ENCODE results near the gene GRIN2B.

The GRIN2B gene

GRCh38 chr12:13978876-13979275, 2.5 kb downstream of the GRIN2B start:
- 80% methylated on average over 4 of the region's 4 CpGs for WGBS

GRCh38 chr12:13976880-13977279, 4.5 kb downstream of the GRIN2B start:
- Histone ChIP-seq H2BK120ac (ENCODE audit: low read depth, low read length) (no peak overlapping the region), H3K4ac (ENCODE audit: low read depth in 1 of 2, low read length in 2 of 2) (no peak overlapping the region), H3K23ac (ENCODE audit: low read length in 2 of 2) (no peak overlapping the region), H3K4me1 (ENCODE audit: control insufficient read depth, insufficient read depth, low read depth, low read length) (peaks cover 13% of the 10 kb centered on the region), H3K4me2 (ENCODE audit: low read length, poor library complexity, severe bottlenecking) (no peak overlapping the region), H3K18ac (ENCODE audit: low read depth in 1 of 2, low read length in 2 of 2) (no peak overlapping the region), H3K9me3 (ENCODE audit: control insufficient read depth, low read length) (no peaks in the 10 kb centered on the region), H2BK15ac (ENCODE audit: low read depth, poor library complexity, severe bottlenecking) (no peak overlapping the region), H2BK12ac (ENCODE audit: low read length in 2 of 2) (no peak overlapping the region), H3K36me3 (ENCODE audit: control insufficient read depth in 1 of 2, insufficient read depth in 2 of 2, low read depth in 1 of 2, low read length in 2 of 2) (no peaks in the 10 kb centered on the region), H3K27me3 (ENCODE audit: control insufficient read depth in 1 of 2, insufficient read depth in 1 of 2, low read length in 2 of 2) (peaks cover 36 to 59% of the 10 kb centered on the region in 2 experiments), H4K8ac (ENCODE audit: low read length) (no peak overlapping the region), H3K79me1 (replicated peaks; ENCODE audit: low read length, poor library complexity, severe bottlenecking) (no peaks in the 10 kb centered on the region), H3K27ac (ENCODE audit: low read length, poor library complexity, severe bottlenecking) (no peak overlapping the region), H2AK5ac (ENCODE audit: low read length, severe bottlenecking) (no peak overlapping the region), H2AFZ (ENCODE audit: low read depth, low read length) (no peak overlapping the region), H2BK5ac (ENCODE audit: low read depth, low read length, poor library complexity, severe bottlenecking) (no peak overlapping the region), H3K4me3 (ENCODE audit: insufficient read depth in 1 of 2, low read depth in 1 of 2, low read length in 2 of 2) (no peak overlapping the region), H3K9ac (ENCODE audit: low read length) (no peak overlapping the region), H4K91ac (ENCODE audit: low read length) (no peak overlapping the region), H3K14ac (ENCODE audit: low read length in 2 of 2) (no peak overlapping the region)
- 70% methylated on average over 2 of the region's 2 CpGs for WGBS
- DNase-seq: no peak

More at GRCh38 chr12:13978876-13979275, 2.5 kb downstream of the GRIN2B start:
- Histone ChIP-seq H2BK12ac (ENCODE audit: low read length in 2 of 2) (no peak overlapping the region), H3K4me2 (ENCODE audit: low read length, poor library complexity, severe bottlenecking) (no peak overlapping the region), H3K4me1 (ENCODE audit: control insufficient read depth, insufficient read depth, low read depth, low read length) (peaks cover 16% of the 10 kb centered on the region), H3K27ac (ENCODE audit: low read length, poor library complexity, severe bottlenecking) (no peak overlapping the region), H2AK5ac (ENCODE audit: low read length, severe bottlenecking) (no peak overlapping the region), H3K27me3 (ENCODE audit: control insufficient read depth in 1 of 2, insufficient read depth in 1 of 2, low read length in 2 of 2) (peaks cover 55 to 76% of the 10 kb centered on the region in 2 experiments), H2BK120ac (ENCODE audit: low read depth, low read length) (no peak overlapping the region), H3K18ac (ENCODE audit: low read depth in 1 of 2, low read length in 2 of 2) (no peak overlapping the region), H3K14ac (ENCODE audit: low read length in 2 of 2) (no peak overlapping the region), H3K9me3 (ENCODE audit: control insufficient read depth, low read length) (no peaks in the 10 kb centered on the region), H3K4me3 (ENCODE audit: insufficient read depth in 1 of 2, low read depth in 1 of 2, low read length in 2 of 2) (no peak overlapping the region), H4K8ac (ENCODE audit: low read length) (no peak overlapping the region), H2AFZ (ENCODE audit: low read depth, low read length) (no peak overlapping the region), H3K9ac (ENCODE audit: low read length) (no peak overlapping the region), H2BK5ac (ENCODE audit: low read depth, low read length, poor library complexity, severe bottlenecking) (no peak overlapping the region), H3K36me3 (ENCODE audit: control insufficient read depth in 1 of 2, insufficient read depth in 2 of 2, low read depth in 1 of 2, low read length in 2 of 2) (no peaks in the 10 kb centered on the region), H3K79me1 (replicated peaks; ENCODE audit: low read length, poor library complexity, severe bottlenecking) (no peaks in the 10 kb centered on the region), H3K23ac (ENCODE audit: low read length in 2 of 2) (no peak overlapping the region), H2BK15ac (ENCODE audit: low read depth, poor library complexity, severe bottlenecking) (no peak overlapping the region), H3K4ac (ENCODE audit: low read depth in 1 of 2, low read length in 2 of 2) (no peak overlapping the region), H4K91ac (ENCODE audit: low read length) (no peak overlapping the region)
- no peak for DNase-seq

- 70% methylated on average over 6 of the region's 7 CpGs for WGBS
- Histone ChIP-seq H2BK15ac (ENCODE audit: low read depth, poor library complexity, severe bottlenecking) (no peak overlapping the region), H3K79me1 (replicated peaks; ENCODE audit: low read length, poor library complexity, severe bottlenecking) (no peaks in the 10 kb centered on the region), H2BK120ac (ENCODE audit: low read depth, low read length) (no peak overlapping the region), H2BK5ac (ENCODE audit: low read depth, low read length, poor library complexity, severe bottlenecking) (no peak overlapping the region), H3K4ac (ENCODE audit: low read depth in 1 of 2, low read length in 2 of 2) (no peak overlapping the region), H3K23ac (ENCODE audit: low read length in 2 of 2) (no peak overlapping the region), H3K27ac (ENCODE audit: low read length, poor library complexity, severe bottlenecking) (no peak overlapping the region), H2AK5ac (ENCODE audit: low read length, severe bottlenecking) (no peak overlapping the region), H3K18ac (ENCODE audit: low read depth in 1 of 2, low read length in 2 of 2) (no peak overlapping the region), H4K8ac (ENCODE audit: low read length) (no peak overlapping the region), H4K91ac (ENCODE audit: low read length) (no peak overlapping the region), H3K4me1 (ENCODE audit: control insufficient read depth, insufficient read depth, low read depth, low read length) (peaks cover 6% of the 10 kb centered on the region), H3K4me2 (ENCODE audit: low read length, poor library complexity, severe bottlenecking) (no peak overlapping the region), H3K14ac (ENCODE audit: low read length in 2 of 2) (no peak overlapping the region), H2AFZ (ENCODE audit: low read depth, low read length) (no peak overlapping the region), H3K27me3 (ENCODE audit: control insufficient read depth in 1 of 2, insufficient read depth in 1 of 2, low read length in 2 of 2) (peaks cover 29 to 59% of the 10 kb centered on the region in 2 experiments), H3K9me3 (ENCODE audit: control insufficient read depth, low read length) (no peaks in the 10 kb centered on the region), H3K9ac (ENCODE audit: low read length) (no peak overlapping the region), H2BK12ac (ENCODE audit: low read length in 2 of 2) (no peak overlapping the region), H3K4me3 (ENCODE audit: insufficient read depth in 1 of 2, low read depth in 1 of 2, low read length in 2 of 2) (no peak overlapping the region), H3K36me3 (ENCODE audit: control insufficient read depth in 1 of 2, insufficient read depth in 2 of 2, low read depth in 1 of 2, low read length in 2 of 2) (no peaks in the 10 kb centered on the region)
- DNase-seq: no peak
These were observed 5.3 kb downstream of the GRIN2B start for GRCh38 chr12:13976028-13976584.

DNA sequence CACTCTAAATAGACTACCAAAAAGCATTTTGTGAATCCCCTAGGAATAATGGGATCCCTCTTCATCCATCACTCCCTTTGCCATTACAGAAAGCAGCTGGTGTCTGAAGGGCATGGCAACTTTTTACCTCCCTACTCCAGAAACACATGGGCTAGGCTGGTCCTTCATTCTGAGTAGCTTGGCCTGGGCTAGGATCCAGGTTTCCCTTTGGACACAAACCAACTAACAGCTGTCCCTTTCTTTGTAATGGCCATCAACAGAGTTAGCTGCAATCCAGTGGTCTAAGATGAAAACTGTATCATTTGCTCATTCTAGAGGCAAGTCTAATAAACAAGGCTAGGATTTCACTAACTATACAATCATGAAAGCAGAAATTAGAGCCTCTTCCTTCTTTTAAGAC, 7.4 kb downstream of the GRIN2B start:
- H2AFZ ChIP-seq (ENCODE audit: low read depth, low read length): no peak overlapping the region
- no peaks in the 10 kb centered on the region for H3K36me3 ChIP-seq (ENCODE audit: control insufficient read depth in 1 of 2, insufficient read depth in 2 of 2, low read depth in 1 of 2, low read length in 2 of 2)
- no peak overlapping the region for H2BK15ac ChIP-seq (ENCODE audit: low read depth, poor library complexity, severe bottlenecking)
- H2BK120ac ChIP-seq (ENCODE audit: low read depth, low read length): no peak overlapping the region
- no peak overlapping the region for H3K14ac ChIP-seq (ENCODE audit: low read length in 2 of 2)
- H3K23ac ChIP-seq (ENCODE audit: low read length in 2 of 2): no peak overlapping the region
- H3K4me2 ChIP-seq (ENCODE audit: low read length, poor library complexity, severe bottlenecking): no peak overlapping the region
- peaks cover 7 to 38% of the 10 kb centered on the region in 2 experiments for H3K27me3 ChIP-seq (ENCODE audit: control insufficient read depth in 1 of 2, insufficient read depth in 1 of 2, low read length in 2 of 2)
- H3K79me1 ChIP-seq (replicated peaks; ENCODE audit: low read length, poor library complexity, severe bottlenecking): no peaks in the 10 kb centered on the region
- no peak overlapping the region for H4K8ac ChIP-seq (ENCODE audit: low read length)
- DNase-seq: no peak
- no peaks in the 10 kb centered on the region for H3K4me1 ChIP-seq (ENCODE audit: control insufficient read depth, insufficient read depth, low read depth, low read length)
- H4K91ac ChIP-seq (ENCODE audit: low read length): no peak overlapping the region
- no peak overlapping the region for H3K4me3 ChIP-seq (ENCODE audit: insufficient read depth in 1 of 2, low read depth in 1 of 2, low read length in 2 of 2)
- H3K9ac ChIP-seq (ENCODE audit: low read length): no peak overlapping the region
- H2BK12ac ChIP-seq (ENCODE audit: low read length in 2 of 2): no peak overlapping the region
- H3K4ac ChIP-seq (ENCODE audit: low read depth in 1 of 2, low read length in 2 of 2): no peak overlapping the region
- no peaks in the 10 kb centered on the region for H3K9me3 ChIP-seq (ENCODE audit: control insufficient read depth, low read length)
- no peak overlapping the region for H2BK5ac ChIP-seq (ENCODE audit: low read depth, low read length, poor library complexity, severe bottlenecking)
- H3K18ac ChIP-seq (ENCODE audit: low read depth in 1 of 2, low read length in 2 of 2): no peak overlapping the region
- H2AK5ac ChIP-seq (ENCODE audit: low read length, severe bottlenecking): no peak overlapping the region
- H3K27ac ChIP-seq (ENCODE audit: low read length, poor library complexity, severe bottlenecking): no peak overlapping the region

All from mesenchymal stem cell (in vitro differentiated cells and primary cell).